Ovary (tissue), 9 donors: Measurements from ENCODE around the gene FHOD3. TPM values are rescaled to one million over a fixed set of nuclear protein-coding genes. Genes with fewer than 3 reads are reported as not detected.

Experiments
- DNase-seq, 5 donors: peaks; one replicate each; pipeline ENCODE4 v3.0.0-alpha.2; 2019 to 2020
- H3K27ac ChIP-seq, 2 donors: fragments of 200-600 bp; one replicate each; pipeline versions ENCODE4 v1.5.1 to v1.8.0; 2019 to 2022
- H3K27me3 ChIP-seq: fragments of 200-600 bp; one replicate; pipeline ENCODE4 v1.8.0; 2022
- H3K36me3 ChIP-seq: fragments of 200-600 bp; sonication (generic); one replicate; pipeline ENCODE4 v1.5.1; 2019
- H3K4me1 ChIP-seq: one replicate; pipeline ENCODE4 v1.8.1; 2013; ENCODE audit warnings: mild to moderate bottlenecking, moderate library complexity; ENCODE audit not compliant: insufficient read depth
- H3K4me3 ChIP-seq: fragments of 200-600 bp; sonication (generic); one replicate; pipeline ENCODE4 v1.5.1; 2017
- H3K9me3 ChIP-seq, 2 donors: fragments of 200-600 bp in 1 of 2; sonication (generic) in 1 of 2; one replicate each; pipeline versions ENCODE4 v1.5.1 to v1.8.1; 2013 to 2019; ENCODE audit warnings: mild to moderate bottlenecking in 1 of 2, moderate library complexity in 1 of 2
- CTCF ChIP-seq, 3 donors: fragments of 450-650 bp in 2 of 3; fragments of 200-600 bp in 1 of 3; IDR thresholded peaks; one replicate each; pipeline versions ENCODE4 v1.5.1 to v1.8.0; 2016 to 2022; ENCODE audit warnings: antibody characterized with exemption in 3 of 3, mild to moderate bottlenecking in 1 of 3
- EP300 ChIP-seq: sonication (generic); formaldehyde crosslinking; IDR thresholded peaks from one replicate; pipeline ENCODE4 v1.6.1; 2017; ENCODE audit warnings: antibody characterized with exemption
- POLR2A ChIP-seq: fragments of 450-650 bp; IDR thresholded peaks from one replicate; pipeline ENCODE4 v1.6.1; 2017; ENCODE audit warnings: antibody characterized with exemption, mild to moderate bottlenecking, moderate library complexity
- WGBS, 3 donors: extraction: QIAGEN DNeasy Blood & Tissue Kit in 1 of 3; methylation state at CpG; one replicate each; pipeline versions ENCODE4 v1.1.5 to v1.1.7; 2013 to 2017; 5-methylcytosine and 5-hydroxymethylcytosine counted together
- intact Hi-C, 4 donors: fragments of 100-400 bp; cut with DNase I; formaldehyde crosslinking; loops; one replicate each; pipeline versions ENCODE4 v1.11.0 to v1.15.1; 2022 to 2023
- polyA plus RNA-seq, 2 donors: library from polyadenylated mRNA; stranded (reverse); fragments of 200-250 nt in 1 of 2; fragments of 350-450 nt in 1 of 2; fragmentation: Illumina TruSeq in 1 of 2; extraction: RNeasy Lipid Tissue Mini Kit (QIAGEN cat#74804) in 1 of 2; gene quantifications; one replicate each; pipeline ENCODE4 v1.2.3, GENCODE V29; 2013 to 2014
- total RNA-seq, 7 donors: library from RNA; depleted of rRNA in 2 of 7; stranded (reverse); fragments of >200 nt in 2 of 7; fragmentation: NEBNext Ultra II Directional in 3 of 7; extraction: Animal tissue kit (Norgen Biotek cat#: 25700) in 3 of 7; gene quantifications; one replicate each; pipeline versions ENCODE4 v1.1.0 to v1.2.4, GENCODE V29; 2016 to 2023
- donor health status: DM: no; HTN: no; CAD: no; lungs with moderate emphysema.
- donor health status: DM: no; HTN: no; CAD: no.
- donor health status: Bipolar disorder and iron deficiency.
- donor health status: DM: yes; HTN: yes; CAD: no.
- donor health status: DM: no; HTN: no; CAD: no.
- donor health status: DM: yes; HTN: yes; CAD: no.

The FHOD3 gene
- total and polyA plus RNA-seq, 9 donors, result 3.5 to 62.5 (median 11.0) TPM

GRCh38 chr18:36436387-36436786, 138.9 kb downstream of the FHOD3 start:
- Histone ChIP-seq H3K27me3 (no peaks in the 10 kb centered on the region), H3K4me3 (no peak overlapping the region), H3K9me3 (no peaks in the 10 kb centered on the region), H3K4me1 (peaks cover 2% of the 10 kb centered on the region), H3K27ac (no peak overlapping the region), H3K36me3 (no peaks in the 10 kb centered on the region)
- TF ChIP-seq CTCF (IDR thresholded peaks at IDR 0.05) (no peak), EP300 (no peak), POLR2A (no peak)
- 94 to 98% (median 96%) methylated on average over 5 of the region's 5 CpGs for WGBS, 3 donors
- intact Hi-C loops, result no loop called here
- no peak for DNase-seq

- Histone ChIP-seq H3K36me3 (no peaks in the 10 kb centered on the region), H3K4me1 (peaks cover 3% of the 10 kb centered on the region), H3K27ac (no peak overlapping the region), H3K27me3 (no peaks in the 10 kb centered on the region), H3K4me3 (no peak overlapping the region), H3K9me3 (no peaks in the 10 kb centered on the region)
- no peak for TF ChIP-seq CTCF (IDR thresholded peaks at IDR 0.05)
- TF ChIP-seq EP300, result no peak
- no peak for TF ChIP-seq POLR2A
- no peak for DNase-seq
- 74 to 88% (median 76%) methylated on average over 2 of the region's 2 CpGs for WGBS, 3 donors
- intact Hi-C loops, result loop anchor here in 1 of 4 donors (10.0 kb wide), 1 partner anchor 146 kb away; the partner anchor contains the start of gene FHOD3
These were observed 143.1 kb downstream of the FHOD3 start for GRCh38 chr18:36440614-36441013.

- H3K36me3 ChIP-seq, result no peaks in the 10 kb centered on the region
- H3K4me1 ChIP-seq, result peaks cover 3% of the 10 kb centered on the region
- peak in 1 of 5 donors; percentile 45 for DNase-seq
These were observed 144.1 kb downstream of the FHOD3 start for GRCh38 chr18:36441426-36442240.

GRCh38 chr18:36442717-36443116, 145.2 kb downstream of the FHOD3 start:
- intact Hi-C loops, result loop anchor here in 1 of 4 donors (10.0 kb wide), 1 partner anchor 148 kb away; the partner anchor contains the start of gene FHOD3
- DNase-seq, result no peak
- Histone ChIP-seq H3K4me3 (no peak overlapping the region), H3K9me3 (no peaks in the 10 kb centered on the region), H3K27me3 (no peaks in the 10 kb centered on the region), H3K36me3 (no peaks in the 10 kb centered on the region), H3K27ac (no peak overlapping the region), H3K4me1 (peaks cover 3% of the 10 kb centered on the region)
- WGBS, 3 donors, result 89 to 96% (median 89%) methylated on average over 3 of the region's 3 CpGs
- TF ChIP-seq POLR2A, result no peak
- no peak for TF ChIP-seq EP300

More at GRCh38 chr18:36441426-36442240, 144.1 kb downstream of the FHOD3 start:
- Histone ChIP-seq H3K9me3 (no peaks in the 10 kb centered on the region), H3K27ac (peak overlapping the region in 1 of 2 donors; percentile 36), H3K4me3 (no peak overlapping the region), H3K27me3 (no peaks in the 10 kb centered on the region)
- WGBS, 3 donors, result 6 to 11% (median 8%) methylated on average over 9 of the region's 9 CpGs
- intact Hi-C loops, result loop anchor here in 1 of 4 donors (10.0 kb wide), 1 partner anchor 147 kb away; the partner anchor contains the start of gene FHOD3
- no peak for TF ChIP-seq POLR2A
- no peak for TF ChIP-seq EP300
- no peak for TF ChIP-seq CTCF (IDR thresholded peaks at IDR 0.05)

GRCh38 chr18:36446059-36446458, 148.5 kb downstream of the FHOD3 start:
- WGBS, 3 donors, result 78 to 80% (median 78%) methylated on average over 11 of the region's 11 CpGs
- Histone ChIP-seq H3K36me3 (no peaks in the 10 kb centered on the region), H3K27ac (no peak overlapping the region), H3K4me1 (peaks cover 6% of the 10 kb centered on the region), H3K27me3 (no peaks in the 10 kb centered on the region), H3K9me3 (no peaks in the 10 kb centered on the region), H3K4me3 (no peak overlapping the region)
- no peak for DNase-seq
- no peak for TF ChIP-seq EP300
- no peak for TF ChIP-seq POLR2A
- no peak for TF ChIP-seq CTCF (IDR thresholded peaks at IDR 0.05)
- intact Hi-C loops, result loop anchor here in 1 of 4 donors (10.0 kb wide), 1 partner anchor 151 kb away; the partner anchor contains the start of gene FHOD3
